Kidney (tissue), 14 donors: ENCODE results near the gene MROH2A. TPM values are rescaled to one million over a fixed set of nuclear protein-coding genes. Genes with fewer than 3 reads are reported as not detected.

Experiments
- DNase-seq, 5 donors: peaks; one replicate each; pipeline ENCODE4 v3.0.0-alpha.2; 2013 to 2020
- FAIRE-seq: peaks from 2 replicates; lab custom pipeline; 2012; peaks lifted over from hg19 to GRCh38; lab: Jason Lieb, UNC
- H3K27ac ChIP-seq, 2 donors: one replicate each; pipeline ENCODE4 v1.7.0; 2013; ENCODE audit warnings: low read depth in 2 of 2, low read length in 2 of 2, inconsistent platforms in 1 of 2
- H3K27me3 ChIP-seq: one replicate; pipeline ENCODE4 v1.7.1; 2013; ENCODE audit warnings: low read length, inconsistent platforms; ENCODE audit not compliant: control insufficient read depth, insufficient read depth
- H3K36me3 ChIP-seq, 3 donors: one replicate each; pipeline versions ENCODE4 v1.7.0 to v1.7.1; 2013; ENCODE audit warnings: low read length in 3 of 3, control low read depth in 1 of 3, inconsistent platforms in 1 of 3; ENCODE audit not compliant: insufficient read depth in 3 of 3, control insufficient read depth in 2 of 3
- H3K4me1 ChIP-seq, 3 donors: one replicate each; pipeline versions ENCODE4 v1.7.0 to v1.7.1; 2013; ENCODE audit warnings: low read length in 3 of 3, inconsistent platforms in 1 of 3, low read depth in 1 of 3; ENCODE audit not compliant: control insufficient read depth in 2 of 3, insufficient read depth in 2 of 3
- H3K4me3 ChIP-seq, 3 donors: one replicate each; pipeline versions ENCODE4 v1.7.0 to v1.8.1; 2013; ENCODE audit warnings: low read length in 3 of 3, control low read depth in 1 of 3, inconsistent platforms in 1 of 3
- H3K9ac ChIP-seq, 3 donors: one replicate each; pipeline versions ENCODE4 v1.7.0 to v1.7.1; 2013; ENCODE audit warnings: low read length in 3 of 3, control low read depth in 1 of 3, inconsistent platforms in 1 of 3
- H3K9me3 ChIP-seq, 3 donors: one replicate each; pipeline versions ENCODE4 v1.7.0 to v1.7.1; 2013; ENCODE audit warnings: low read length in 3 of 3, control low read depth in 1 of 3, inconsistent platforms in 1 of 3; ENCODE audit not compliant: control insufficient read depth in 2 of 3, insufficient read depth in 1 of 3
- intact Hi-C: fragments of 100-400 bp; cut with DNase I; formaldehyde crosslinking; loops from one replicate; pipeline ENCODE4 v1.11.1; 2022
- polyA plus RNA-seq: library from polyadenylated mRNA; stranded (reverse); fragments of 350-450 nt; fragmentation: Illumina TruSeq; extraction: RNeasy Lipid Tissue Mini Kit (QIAGEN cat#74804); gene quantifications from one replicate; pipeline ENCODE4 v1.2.3, GENCODE V29; 2014; ENCODE audit warnings: low read depth, low replicate concordance; ENCODE audit not compliant: insufficient read depth
- total RNA-seq: library from RNA; stranded (reverse); fragmentation: NEBNext Ultra II Directional; extraction: Animal tissue kit (Norgen Biotek cat#: 25700); gene quantifications from one replicate; pipeline ENCODE4 v1.2.1, GENCODE V29; 2021
- TF ChIP-seq, protein P1 (sequence below): IDR thresholded peaks from 3 replicates; pipeline ENCODE4 v1.5.1; 2012; ENCODE audit warnings: mild to moderate bottlenecking, moderate library complexity, borderline replicate concordance; ENCODE audit not compliant: insufficient read depth; ENCODE audit errors: extremely low read depth
- donor health status: control.
- donor health status: control.
- donor health status: control.
- donor health status: control.
- donor health status: control.
- donor health status: DM: yes; HTN: yes; CAD: no.
- donor health status: Normal renal cell carcinoma (clear cell type).

The MROH2A gene
- total and polyA plus RNA-seq, 2 donors from 2014 or later, result 1.8 TPM; not detected in 1

DNA sequence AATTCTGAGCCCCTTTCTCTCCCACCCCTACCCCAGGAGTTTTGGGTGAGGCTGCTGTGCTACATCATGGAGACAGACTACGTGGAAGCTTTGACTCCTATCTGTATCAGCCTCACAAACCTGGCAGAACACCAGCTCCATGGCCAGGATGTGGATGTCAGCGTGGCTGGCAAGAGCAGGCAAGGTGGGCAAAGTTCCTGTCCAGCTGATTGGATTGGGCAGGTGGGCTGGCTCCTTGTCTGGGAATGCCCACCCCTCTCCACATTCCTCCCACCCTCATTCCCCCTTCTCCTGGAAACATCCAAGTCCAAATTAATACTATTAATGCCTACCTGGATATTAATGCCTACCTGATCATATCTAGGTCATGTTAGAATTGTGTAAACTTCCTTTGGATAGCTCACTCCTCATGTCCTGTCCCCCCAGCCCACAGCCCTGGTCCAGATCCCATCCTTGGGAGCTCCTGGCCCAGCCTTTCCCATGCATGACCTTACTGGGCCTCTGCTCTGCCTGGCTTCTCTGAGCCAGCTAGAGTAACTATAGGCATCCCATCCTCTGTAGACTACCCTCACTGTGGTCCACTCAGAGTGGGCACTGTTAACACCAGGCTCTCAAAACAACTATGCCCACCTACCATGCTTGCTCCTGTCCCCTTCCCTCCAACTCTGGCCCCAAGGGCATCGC lies 24.1 kb downstream of the MROH2A start:
- Histone ChIP-seq H3K4me3 (no peak overlapping the region), H3K9me3 (no peaks in the 10 kb centered on the region), H3K36me3 (no peaks in the 10 kb centered on the region), H3K4me1 (no peaks in the 10 kb centered on the region), H3K27me3 (no peaks in the 10 kb centered on the region), H3K27ac (no peak overlapping the region), H3K9ac (no peak overlapping the region)
- DNase-seq, result peak in 1 of 5 donors; percentile 22
- no peak for FAIRE-seq
- TF ChIP-seq, protein P1, sequence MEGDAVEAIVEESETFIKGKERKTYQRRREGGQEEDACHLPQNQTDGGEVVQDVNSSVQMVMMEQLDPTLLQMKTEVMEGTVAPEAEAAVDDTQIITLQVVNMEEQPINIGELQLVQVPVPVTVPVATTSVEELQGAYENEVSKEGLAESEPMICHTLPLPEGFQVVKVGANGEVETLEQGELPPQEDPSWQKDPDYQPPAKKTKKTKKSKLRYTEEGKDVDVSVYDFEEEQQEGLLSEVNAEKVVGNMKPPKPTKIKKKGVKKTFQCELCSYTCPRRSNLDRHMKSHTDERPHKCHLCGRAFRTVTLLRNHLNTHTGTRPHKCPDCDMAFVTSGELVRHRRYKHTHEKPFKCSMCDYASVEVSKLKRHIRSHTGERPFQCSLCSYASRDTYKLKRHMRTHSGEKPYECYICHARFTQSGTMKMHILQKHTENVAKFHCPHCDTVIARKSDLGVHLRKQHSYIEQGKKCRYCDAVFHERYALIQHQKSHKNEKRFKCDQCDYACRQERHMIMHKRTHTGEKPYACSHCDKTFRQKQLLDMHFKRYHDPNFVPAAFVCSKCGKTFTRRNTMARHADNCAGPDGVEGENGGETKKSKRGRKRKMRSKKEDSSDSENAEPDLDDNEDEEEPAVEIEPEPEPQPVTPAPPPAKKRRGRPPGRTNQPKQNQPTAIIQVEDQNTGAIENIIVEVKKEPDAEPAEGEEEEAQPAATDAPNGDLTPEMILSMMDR, result no peak
- intact Hi-C loops, result no loop called here

DNA sequence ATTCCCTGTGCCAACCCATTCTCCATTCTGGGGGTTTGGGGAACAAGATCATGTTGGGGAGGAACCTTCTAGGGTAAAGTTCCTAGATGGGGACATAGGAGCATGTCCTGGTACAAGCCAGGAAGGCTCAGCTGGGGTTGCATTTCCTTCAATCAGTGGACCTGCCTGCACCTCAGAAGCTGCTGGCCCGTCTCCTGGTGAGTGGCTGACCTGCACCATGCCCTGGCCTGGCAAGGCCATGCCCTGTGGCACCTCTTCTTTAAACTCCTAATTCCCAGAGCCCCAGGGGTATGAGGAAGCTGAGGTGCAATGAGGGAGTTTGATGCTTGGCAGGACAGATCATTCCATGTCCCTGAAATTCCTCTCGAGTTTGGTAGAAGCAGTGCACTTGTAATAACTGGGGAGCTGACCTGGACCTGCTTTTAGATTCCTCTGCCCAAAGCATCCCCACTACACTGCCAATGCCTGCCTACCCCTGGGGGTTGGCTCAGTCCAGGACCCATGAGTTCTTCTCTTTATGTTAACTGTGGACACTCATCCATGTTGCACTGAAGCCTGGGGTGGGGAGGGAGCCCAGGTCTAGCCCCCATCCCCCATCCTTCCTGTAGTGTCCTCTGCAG lies 25.3 kb downstream of the MROH2A start:
- Histone ChIP-seq H3K9me3 (no peaks in the 10 kb centered on the region), H3K27ac (no peak overlapping the region), H3K4me1 (no peaks in the 10 kb centered on the region), H3K9ac (no peak overlapping the region), H3K4me3 (no peak overlapping the region), H3K36me3 (no peaks in the 10 kb centered on the region), H3K27me3 (no peaks in the 10 kb centered on the region)
- intact Hi-C loops, result no loop called here
- DNase-seq (peak in 1 of 5 donors; percentile 33), FAIRE-seq (no peak)
- TF ChIP-seq, protein P1, result no peak

DNA sequence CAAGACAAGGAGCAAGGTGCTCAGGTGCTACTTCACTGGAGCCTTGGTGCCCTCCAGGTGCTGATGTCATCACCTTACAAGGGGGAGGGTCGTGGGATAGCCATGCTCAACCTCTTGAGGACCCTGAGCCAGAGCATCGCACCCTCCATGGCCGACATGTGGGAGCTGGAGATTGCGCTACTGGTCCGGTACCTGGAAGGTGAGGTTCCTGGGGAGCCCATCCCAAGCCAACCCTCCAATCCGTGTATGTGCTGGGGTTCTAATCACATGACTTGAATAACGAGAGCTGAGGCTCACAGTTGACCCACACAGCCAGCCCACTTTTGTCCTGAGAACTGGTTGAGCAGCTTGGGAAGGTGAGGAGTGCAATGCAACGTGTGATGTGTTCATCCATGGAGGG lies 25.9 kb downstream of the MROH2A start:
- H3K27me3 ChIP-seq, result no peaks in the 10 kb centered on the region
- no peak overlapping the region for H3K27ac ChIP-seq
- intact Hi-C loops, result no loop called here
- H3K36me3 ChIP-seq, result no peaks in the 10 kb centered on the region
- no peaks in the 10 kb centered on the region for H3K9me3 ChIP-seq
- no peaks in the 10 kb centered on the region for H3K4me1 ChIP-seq
- TF ChIP-seq, protein P1, result no peak
- H3K9ac ChIP-seq, result no peak overlapping the region
- FAIRE-seq, result no peak
- no peak overlapping the region for H3K4me3 ChIP-seq
- peak in 1 of 5 donors; percentile 33 for DNase-seq
